Spleen (tissue), 11 donors: Measurements from ENCODE around the gene KDM4F. TPM values are rescaled to one million over a fixed set of nuclear protein-coding genes. Genes with fewer than 3 reads are reported as not detected.

Source experiments
- DNase-seq: peaks from one replicate; pipeline ENCODE4 v3.0.0-alpha.2; 2020
- H3K27ac ChIP-seq, 8 donors: fragments of 200-600 bp; sonication (generic) in 7 of 8; 1 replicate in 4 of 8; 2 replicates in 4 of 8; pipeline versions ENCODE4 v1.5.0 to v1.8.0; 2016 to 2021; ENCODE audit warnings: inconsistent platforms in 4 of 8, mild to moderate bottlenecking in 4 of 8, moderate library complexity in 1 of 8
- H3K27me3 ChIP-seq, 7 donors: fragments of 200-600 bp; sonication (generic) in 6 of 7; replicated peaks in 1 of 7; 1 replicate in 4 of 7; 2 replicates in 3 of 7; pipeline versions ENCODE4 v1.5.0 to v1.8.0; 2016 to 2021; ENCODE audit warnings: inconsistent platforms in 3 of 7, mild to moderate bottlenecking in 1 of 7
- H3K36me3 ChIP-seq, 6 donors: fragments of 200-600 bp; sonication (generic) in 5 of 6; 1 replicate in 4 of 6; 2 replicates in 2 of 6; pipeline versions ENCODE4 v1.5.0 to v1.8.0; 2016 to 2021; ENCODE audit warnings: inconsistent platforms in 2 of 6
- H3K4me1 ChIP-seq, 6 donors: fragments of 200-600 bp; sonication (generic) in 5 of 6; 1 replicate in 3 of 6; 2 replicates in 3 of 6; pipeline versions ENCODE4 v1.5.0 to v1.8.0; 2016 to 2021; ENCODE audit warnings: inconsistent platforms in 3 of 6
- H3K4me3 ChIP-seq, 8 donors: fragments of 200-600 bp; sonication (generic) in 7 of 8; 1 replicate in 4 of 8; 2 replicates in 4 of 8; pipeline versions ENCODE4 v1.5.0 to v1.8.0; 2016 to 2021; ENCODE audit warnings: inconsistent platforms in 4 of 8, mild to moderate bottlenecking in 4 of 8, moderate library complexity in 2 of 8
- H3K9me3 ChIP-seq, 8 donors: fragments of 200-600 bp; sonication (generic) in 7 of 8; 1 replicate in 4 of 8; 2 replicates in 4 of 8; pipeline versions ENCODE4 v1.5.0 to v1.8.0; 2016 to 2021; ENCODE audit warnings: inconsistent platforms in 4 of 8
- POLR2A ChIP-seq, 3 donors: fragments of 450-650 bp; IDR thresholded peaks; one replicate each; pipeline ENCODE4 v1.5.1; 2017; ENCODE audit warnings: antibody characterized with exemption in 3 of 3, mild to moderate bottlenecking in 1 of 3
- POLR2AphosphoS5 ChIP-seq, 3 donors: sonication (generic); formaldehyde crosslinking; IDR thresholded peaks; one replicate each; pipeline ENCODE4 v1.5.1; 2017; ENCODE audit warnings: antibody characterized with exemption in 3 of 3
- WGBS, 5 donors: extraction: QIAGEN DNeasy Blood & Tissue Kit in 3 of 5; methylation state at CpG; one replicate each; pipeline versions ENCODE4 v1.1.5 to v1.1.7; 2013 to 2018; 5-methylcytosine and 5-hydroxymethylcytosine counted together
- intact Hi-C: fragments of 100-400 bp; cut with DNase I; formaldehyde crosslinking; loops from one replicate; pipeline ENCODE4 v1.15.0; 2023; ENCODE audit warnings: low total_unique reads
- polyA plus RNA-seq, 3 donors: library from polyadenylated mRNA; stranded (reverse); fragments of 200-250 nt; gene quantifications; one replicate each; pipeline ENCODE4 v1.2.1, GENCODE V29; 2013
- total RNA-seq, 7 donors: library from RNA; depleted of rRNA in 3 of 7; stranded (reverse); fragments of >200 nt in 3 of 7; fragmentation: NEBNext Ultra II Directional in 4 of 7; extraction: Animal tissue kit (Norgen Biotek cat#: 25700) in 4 of 7; gene quantifications; one replicate each; pipeline versions ENCODE4 v1.1.0 to v1.2.1, GENCODE V29; 2016 to 2021
- TF ChIP-seq, protein P1 (sequence below), 11 experiments: fragments of 200-600 bp in 7 of 11; fragments of 450-650 bp in 4 of 11; sonication (generic) in 4 of 11; IDR thresholded peaks in 8 of 11; conservative IDR thresholded peaks in 3 of 11; 1 replicate in 7 of 11; 2 replicates in 4 of 11; pipeline versions ENCODE4 v1.4.0 to v1.8.0; 2016 to 2021; ENCODE audit warnings: antibody characterized with exemption in 11 of 11, inconsistent platforms in 4 of 11, mild to moderate bottlenecking in 1 of 11
- donor health status: healthy with polysubstance abuse.
- donor health status: DM: no; HTN: no; CAD: no; lungs with moderate emphysema.
- donor health status: DM: no; HTN: no; CAD: no.
- donor health status: Bipolar disorder and iron deficiency.
- donor health status: healthy.
- donor health status: DM: no; HTN: no; CAD: no.
- donor health status: DM: yes; HTN: yes; CAD: no.

Gene KDM4F
- total and polyA plus RNA-seq, 10 donors = not detected

DNA sequence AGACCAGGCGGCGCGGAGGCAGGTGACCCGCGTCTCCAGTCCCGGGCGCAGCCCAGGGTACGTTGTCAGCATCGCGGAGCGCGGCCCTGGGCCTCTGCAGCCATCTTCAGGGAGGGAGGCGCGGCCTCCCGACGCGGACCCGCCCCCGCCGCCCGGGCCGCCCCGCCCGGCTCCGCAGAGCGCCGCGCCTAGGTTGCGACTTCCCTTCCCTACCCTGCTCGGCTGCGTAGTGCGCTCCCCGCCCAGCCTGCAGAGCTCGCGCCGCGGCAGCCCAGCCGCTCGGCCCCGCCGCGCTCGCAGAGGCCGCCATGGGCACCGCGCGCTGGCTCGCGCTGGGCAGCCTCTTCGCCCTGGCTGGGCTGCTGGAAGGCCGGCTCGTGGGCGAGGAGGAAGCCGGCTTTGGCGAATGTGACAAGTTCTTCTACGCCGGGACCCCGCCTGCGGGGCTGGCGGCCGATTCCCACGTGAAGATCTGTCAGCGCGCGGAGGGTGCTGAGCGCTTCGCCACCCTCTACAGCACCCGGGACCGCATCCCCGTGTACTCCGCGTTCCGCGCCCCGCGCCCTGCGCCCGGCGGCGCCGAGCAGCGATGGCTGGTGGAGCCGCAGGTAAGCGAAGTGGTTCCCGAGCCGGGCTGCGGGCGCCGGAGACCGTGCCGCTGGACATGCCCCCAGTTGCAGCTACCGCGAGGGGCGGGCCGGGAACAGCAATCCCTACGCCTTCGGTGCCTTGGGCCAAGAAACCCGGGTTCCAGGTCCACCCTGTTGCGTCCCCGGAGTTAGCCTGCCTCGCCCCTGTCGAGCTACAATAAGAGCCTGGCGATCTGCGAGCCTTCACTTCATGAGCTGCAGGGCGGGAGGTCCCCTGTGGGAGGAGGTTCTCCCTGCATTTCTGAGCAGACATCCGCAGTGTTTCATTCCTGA, 40.7 kb downstream of the KDM4F start, which contains the start of gene ENDOD1:
Gene ENDOD1 (plus strand): TSS at position 227 of the 923 bp plus-strand sequence. CDS start 82 bp downstream, at position 309.
- Histone ChIP-seq H3K27ac (peak within 1 kb of the TSS; percentile 91 to 97 (median 94)), H3K9me3 (no peaks in the 10 kb centered on the region), H3K27me3 (no peaks in the 10 kb centered on the region), H3K4me3 (peak within 1 kb of the TSS; percentile 69 to 92 (median 83)), H3K36me3 (no peaks in the 10 kb centered on the region), H3K4me1 (peaks cover 17 to 60% (median 55%) of the 10 kb centered on the region in 6 donors)
- 0 to 1% (median 0%) methylated on average over 35 to 106 of the region's 106 CpGs for WGBS, 5 donors
- TF ChIP-seq POLR2A (IDR thresholded peaks at IDR 0.05) = peak in 2 of 3 donors; percentile 86 to 90
- TF ChIP-seq POLR2AphosphoS5 (IDR thresholded peaks at IDR 0.05) = peak; percentile 89 to 95 (median 89)
- TF ChIP-seq, protein P1, sequence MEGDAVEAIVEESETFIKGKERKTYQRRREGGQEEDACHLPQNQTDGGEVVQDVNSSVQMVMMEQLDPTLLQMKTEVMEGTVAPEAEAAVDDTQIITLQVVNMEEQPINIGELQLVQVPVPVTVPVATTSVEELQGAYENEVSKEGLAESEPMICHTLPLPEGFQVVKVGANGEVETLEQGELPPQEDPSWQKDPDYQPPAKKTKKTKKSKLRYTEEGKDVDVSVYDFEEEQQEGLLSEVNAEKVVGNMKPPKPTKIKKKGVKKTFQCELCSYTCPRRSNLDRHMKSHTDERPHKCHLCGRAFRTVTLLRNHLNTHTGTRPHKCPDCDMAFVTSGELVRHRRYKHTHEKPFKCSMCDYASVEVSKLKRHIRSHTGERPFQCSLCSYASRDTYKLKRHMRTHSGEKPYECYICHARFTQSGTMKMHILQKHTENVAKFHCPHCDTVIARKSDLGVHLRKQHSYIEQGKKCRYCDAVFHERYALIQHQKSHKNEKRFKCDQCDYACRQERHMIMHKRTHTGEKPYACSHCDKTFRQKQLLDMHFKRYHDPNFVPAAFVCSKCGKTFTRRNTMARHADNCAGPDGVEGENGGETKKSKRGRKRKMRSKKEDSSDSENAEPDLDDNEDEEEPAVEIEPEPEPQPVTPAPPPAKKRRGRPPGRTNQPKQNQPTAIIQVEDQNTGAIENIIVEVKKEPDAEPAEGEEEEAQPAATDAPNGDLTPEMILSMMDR (IDR thresholded peaks at IDR 0.05 in 8 of 11, conservative IDR thresholded peaks at IDR 0.05 in 3 of 11) = peak in 2 of 11 experiments; percentile 4 to 17
- peak; percentile 98 for DNase-seq
- intact Hi-C loops = loop anchor here (10.0 kb wide), 2 partner anchors 135 to 615 kb away; no protein-coding TSS in a partner anchor

DNA sequence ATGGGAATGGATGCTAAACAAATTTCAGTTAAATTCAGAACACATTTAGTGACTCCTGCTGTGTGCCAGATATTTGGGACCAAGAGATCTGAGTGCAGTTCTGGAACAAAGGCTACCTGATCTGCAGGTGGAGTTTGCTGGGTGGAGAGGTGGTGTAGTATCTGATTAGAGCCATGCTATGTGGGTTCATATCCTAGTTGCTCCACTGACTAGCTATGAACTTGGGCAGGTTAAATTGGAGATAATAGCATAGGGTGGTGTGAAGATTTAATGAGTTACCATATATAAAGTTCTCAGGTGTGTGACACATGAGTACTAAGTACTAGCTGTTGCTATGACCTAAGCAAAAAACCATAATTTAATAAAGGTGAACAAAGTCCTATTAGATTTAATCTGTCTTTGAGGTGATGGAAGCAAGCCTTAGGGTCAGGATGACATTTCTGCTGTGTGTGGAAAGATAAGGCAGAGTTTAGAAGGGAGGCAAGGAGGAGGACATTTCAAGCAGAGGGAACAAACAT, 42.5 kb downstream of the KDM4F start:
- H3K27me3 ChIP-seq = no peaks in the 10 kb centered on the region
- H3K4me3 ChIP-seq = peak overlapping the region in 6 of 8 donors; percentile 69 to 86 (median 82)
- peak overlapping the region in 4 of 8 donors; percentile 93 to 97 (median 94) for H3K27ac ChIP-seq
- H3K9me3 ChIP-seq = no peaks in the 10 kb centered on the region
- peaks cover 21 to 78% (median 72%) of the 10 kb centered on the region in 6 donors for H3K4me1 ChIP-seq
- no peak for TF ChIP-seq POLR2AphosphoS5 (IDR thresholded peaks at IDR 0.05)
- no peak for TF ChIP-seq POLR2A (IDR thresholded peaks at IDR 0.05)
- TF ChIP-seq, protein P1 (IDR thresholded peaks at IDR 0.05 in 8 of 11, conservative IDR thresholded peaks at IDR 0.05 in 3 of 11) = no peak
- DNase-seq = no peak
- no peaks in the 10 kb centered on the region for H3K36me3 ChIP-seq
- intact Hi-C loops = loop anchor here (10.0 kb wide), 1 partner anchor 133 kb away; no protein-coding TSS in a partner anchor

DNA sequence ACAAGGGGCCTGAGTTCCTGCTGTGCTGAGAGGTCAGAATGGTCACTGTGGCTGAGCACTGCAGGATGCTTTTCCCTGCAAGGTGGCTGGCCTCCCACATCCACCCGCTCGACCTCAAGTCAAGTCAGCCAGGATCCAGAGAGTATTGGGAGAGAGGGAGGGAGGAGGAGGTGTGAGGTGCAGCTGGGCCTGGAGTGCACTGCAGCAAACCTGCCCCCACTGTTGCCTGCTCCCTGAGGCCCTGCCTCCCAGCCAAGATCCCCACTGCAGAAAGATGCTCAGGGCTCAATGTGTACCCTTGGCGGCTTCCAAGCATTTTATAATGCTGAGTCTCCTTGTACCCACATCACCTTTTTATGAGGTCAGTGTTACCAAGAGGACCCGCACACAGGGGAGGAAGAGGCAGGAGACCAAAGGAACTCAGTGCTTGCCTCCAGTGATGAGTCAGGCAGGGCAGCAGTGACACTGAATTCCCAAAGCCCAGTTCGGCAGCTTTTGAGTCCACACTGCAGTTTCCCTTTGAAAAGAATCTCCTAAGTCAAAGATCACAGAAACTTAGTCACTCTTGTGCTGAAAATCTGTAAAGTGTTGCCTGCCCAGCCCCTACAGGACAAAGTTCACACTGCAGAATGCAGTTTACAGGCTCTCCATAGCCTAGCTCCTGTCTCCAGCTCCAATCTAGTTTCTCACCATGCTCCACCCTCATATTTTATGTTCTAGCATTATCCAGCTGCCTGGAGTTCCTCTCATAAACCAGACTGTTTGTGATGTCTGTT, 43.5 kb downstream of the KDM4F start:
- peak overlapping the region in 5 of 8 donors; percentile 12 to 93 (median 48) for H3K27ac ChIP-seq
- intact Hi-C loops = loop anchor here (10.0 kb wide), 1 partner anchor 132 kb away; no protein-coding TSS in a partner anchor
- no peaks in the 10 kb centered on the region for H3K36me3 ChIP-seq
- TF ChIP-seq, protein P1 (IDR thresholded peaks at IDR 0.05 in 8 of 11, conservative IDR thresholded peaks at IDR 0.05 in 3 of 11) = peak in 10 of 11 experiments; percentile 20 to 71 (median 43)
- no peak for TF ChIP-seq POLR2A (IDR thresholded peaks at IDR 0.05)
- no peak for DNase-seq
- H3K9me3 ChIP-seq = no peaks in the 10 kb centered on the region
- peak overlapping the region in 2 of 8 donors; percentile 2 to 81 for H3K4me3 ChIP-seq
- peaks cover 24 to 88% (median 81%) of the 10 kb centered on the region in 6 donors for H3K4me1 ChIP-seq
- WGBS, 5 donors = 44 to 57% (median 52%) methylated on average over 5 of the region's 5 CpGs
- H3K27me3 ChIP-seq = no peaks in the 10 kb centered on the region
